C4-2B (cell line): ENCODE data around the gene OR6N2.

Source experiments
- CTCF ChIP-seq: fragments of 450-650 bp; conservative IDR thresholded peaks from 2 replicates; pipeline ENCODE4 v1.5.1; 2017; ENCODE audit warnings: mild to moderate bottlenecking
- ZFX ChIP-seq: fragments of 450-650 bp; IDR thresholded peaks from 2 replicates; pipeline ENCODE4 v1.6.1; 2017

DNA sequence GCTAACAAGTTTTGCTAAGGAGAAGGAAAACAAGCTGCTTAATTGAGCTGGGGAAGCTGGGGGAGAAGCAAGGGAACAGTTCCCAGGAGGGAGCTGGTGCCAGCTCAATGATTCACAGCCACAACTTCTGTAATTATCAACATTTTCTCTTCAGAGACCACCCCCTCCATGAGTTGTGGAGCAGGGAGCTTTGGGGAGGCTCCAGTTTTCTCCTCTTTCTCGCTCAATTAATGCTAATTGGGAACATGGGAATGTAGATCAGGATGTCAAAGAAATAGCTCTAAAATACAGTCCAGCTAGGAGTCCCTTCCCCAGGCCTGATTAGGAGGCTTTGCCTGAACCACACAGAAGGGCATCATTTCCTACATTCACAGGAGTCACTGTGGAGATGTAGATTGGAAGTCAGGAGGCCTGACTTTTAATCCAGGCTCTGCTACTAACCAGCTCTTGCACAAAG, 38.0 kb upstream of the OR6N2 start:
- TF ChIP-seq CTCF (no peak), ZFX (no peak)
